Activated gamma-delta T cell treated with anti-CD3 and anti-CD28 coated beads, Interleukin-2, amount 50 U/mL, for 16 hours (primary cell): ENCODE results near the gene DNM3.

Source experiments
- DNase-seq: peaks from one replicate; pipeline ENCODE4 v3.0.0-alpha.2; 2020; ENCODE audit warnings: low read depth

The DNM3 gene

DNA sequence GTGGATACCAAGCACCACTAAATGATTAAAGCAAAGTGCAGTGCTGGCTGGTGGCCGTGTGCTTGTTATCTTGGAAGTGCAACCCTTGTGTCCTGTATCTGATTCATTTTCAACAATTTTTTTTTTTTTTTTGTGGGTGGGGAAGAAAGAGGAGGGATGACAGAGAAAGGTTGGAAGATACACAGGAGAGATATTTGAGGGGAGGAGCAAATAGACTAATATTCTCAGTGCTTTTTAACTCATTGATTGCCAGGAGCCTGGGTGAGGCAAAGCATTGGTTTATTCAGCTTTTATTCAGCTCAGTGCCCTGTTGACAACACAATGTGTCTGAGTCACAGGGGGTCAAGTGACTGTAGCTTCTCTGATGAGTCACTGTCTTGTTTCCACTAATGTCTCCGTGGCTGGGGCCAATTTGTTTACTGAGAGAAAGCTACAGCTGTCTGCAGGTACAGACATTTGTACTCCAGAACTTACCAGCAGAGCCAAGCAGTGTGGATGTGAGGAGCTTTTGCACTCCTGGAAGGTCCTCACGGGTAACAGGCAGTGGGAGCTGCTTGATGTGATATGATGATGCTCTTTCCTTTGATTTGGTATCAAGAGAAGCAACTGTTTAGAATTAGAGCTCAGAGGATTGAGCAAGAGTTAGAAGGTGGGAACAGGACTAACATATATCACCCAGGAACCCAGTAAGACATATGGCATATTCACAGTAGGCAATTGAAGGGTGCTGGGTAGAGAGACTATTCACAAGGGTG lies 23.6 kb upstream of the DNM3 start:
- DNase-seq, result peak; percentile 4

DNA sequence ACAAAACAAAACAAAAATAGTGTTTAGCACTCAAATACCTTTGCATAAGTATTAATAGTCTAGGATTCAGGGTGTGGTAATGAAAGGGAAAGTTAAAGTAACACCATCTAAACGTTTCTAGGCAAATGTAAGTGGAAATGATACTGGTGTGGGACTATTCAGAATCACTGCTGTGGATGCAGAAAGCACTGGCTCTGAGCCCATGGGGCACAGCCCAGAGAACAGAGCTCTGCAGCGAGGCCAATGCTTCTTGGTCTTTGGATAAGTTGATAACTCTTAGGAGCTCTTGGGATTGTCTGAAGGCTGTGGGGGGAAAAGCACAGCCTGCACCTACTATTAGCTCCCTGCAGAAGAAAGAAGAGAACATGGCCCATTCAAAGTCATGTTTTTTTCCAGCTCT lies 21.4 kb upstream of the DNM3 start:
- DNase-seq, result no peak

DNA sequence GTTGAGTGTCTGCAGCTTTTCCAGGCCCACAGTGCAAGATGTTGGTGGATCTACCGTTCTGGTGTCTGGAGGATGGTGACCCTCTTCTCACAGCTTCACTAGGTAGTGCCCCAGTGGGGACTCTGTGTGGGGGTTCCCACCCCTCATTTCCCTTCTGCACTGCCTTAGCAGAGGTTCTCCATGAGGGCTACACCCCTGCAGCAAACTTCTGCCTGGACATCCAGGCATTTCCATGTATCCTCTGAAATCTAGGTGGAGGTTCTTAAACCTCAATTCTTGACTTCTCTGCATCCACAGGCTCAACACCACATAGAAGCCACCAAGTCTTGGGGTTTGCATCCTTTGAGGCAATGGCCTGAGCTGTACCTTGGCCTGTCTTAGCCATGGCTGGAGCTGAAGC lies 14.3 kb upstream of the DNM3 start:
- no peak for DNase-seq

- no peak for DNase-seq
These were observed 12.5 kb upstream of the DNM3 start for GRCh38 chr1:171828794-171829193.

DNA sequence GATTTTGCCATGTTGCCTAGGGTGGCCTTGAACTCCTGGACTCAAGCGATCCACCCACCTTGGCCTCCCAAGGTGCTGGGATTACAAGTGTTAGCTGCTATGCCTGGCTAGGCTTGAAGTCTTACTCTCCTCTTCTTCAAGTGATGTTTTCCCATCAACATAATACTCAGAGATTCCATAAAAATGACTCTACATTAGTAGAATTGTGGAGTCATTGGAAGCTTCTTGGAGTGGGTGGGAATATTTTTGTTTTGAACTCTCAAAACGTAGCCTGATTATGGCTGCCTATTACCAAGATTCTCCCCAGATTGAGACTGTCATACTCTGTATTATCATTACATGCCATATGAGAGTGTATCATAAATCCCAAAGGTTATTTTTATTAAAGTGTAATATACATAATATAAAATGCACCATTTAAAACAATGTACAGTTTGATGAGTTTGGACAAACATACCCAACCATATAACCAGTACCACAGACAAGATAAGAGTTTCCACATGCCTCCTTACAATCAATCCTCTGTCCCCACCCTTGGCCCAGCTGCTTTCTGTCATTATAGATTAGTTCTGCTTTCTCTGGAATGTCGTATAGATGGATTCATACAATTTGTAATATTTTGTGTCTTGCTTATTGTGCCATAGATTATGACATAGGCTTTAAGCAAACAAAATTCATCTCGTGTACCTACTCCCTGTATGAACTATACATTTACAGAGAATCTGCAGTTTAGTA lies 8.0 kb upstream of the DNM3 start:
- no peak for DNase-seq

DNA sequence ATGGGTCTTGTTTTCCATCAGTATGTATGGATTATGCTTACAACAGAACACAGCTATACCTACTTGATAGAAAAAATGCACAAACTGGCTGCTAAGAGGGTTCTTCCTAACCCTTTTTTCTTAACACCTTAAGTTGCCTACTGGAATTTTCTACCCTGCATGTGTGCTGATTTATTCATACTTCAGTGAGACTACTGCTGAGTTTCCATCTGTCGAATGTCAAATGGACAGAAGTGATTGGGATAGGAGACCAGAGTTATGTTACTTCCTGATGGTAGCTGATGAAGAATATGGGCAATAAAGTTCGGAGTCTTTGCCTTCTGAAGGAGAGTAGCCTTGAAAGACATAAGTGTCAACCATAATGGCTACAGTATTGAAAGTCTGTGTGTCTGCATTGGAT lies 6.5 kb upstream of the DNM3 start:
- no peak for DNase-seq

GRCh38 chr1:171835891-171836290 lies 5.4 kb upstream of the DNM3 start:
- DNase-seq, result no peak

GRCh38 chr1:171841931-171842761 lies 848 bp downstream of the DNM3 start:
- no peak for DNase-seq

- DNase-seq, result no peak
These were observed 3.1 kb downstream of the DNM3 start for GRCh38 chr1:171844381-171844780.

DNA sequence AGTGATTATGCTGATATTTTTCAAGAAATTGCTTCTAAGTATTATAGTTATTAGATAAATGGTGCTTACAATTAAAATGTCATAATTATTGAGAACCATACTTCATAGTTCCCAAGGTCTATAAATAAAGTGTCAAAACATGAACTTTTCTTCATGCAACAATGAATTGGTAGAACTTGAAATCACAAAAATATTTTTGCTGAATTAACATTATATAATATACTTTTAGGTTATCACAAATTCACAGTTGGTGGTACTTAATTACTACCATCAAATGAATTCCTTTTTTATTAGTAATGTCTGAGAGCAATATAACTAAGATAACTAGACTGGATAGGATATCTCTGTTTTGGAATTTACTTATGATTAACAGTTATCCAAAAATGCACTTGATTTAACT lies 4.7 kb downstream of the DNM3 start:
- DNase-seq, result no peak

GRCh38 chr1:171849245-171849898 lies 8.1 kb downstream of the DNM3 start:
- DNase-seq, result no peak

DNA sequence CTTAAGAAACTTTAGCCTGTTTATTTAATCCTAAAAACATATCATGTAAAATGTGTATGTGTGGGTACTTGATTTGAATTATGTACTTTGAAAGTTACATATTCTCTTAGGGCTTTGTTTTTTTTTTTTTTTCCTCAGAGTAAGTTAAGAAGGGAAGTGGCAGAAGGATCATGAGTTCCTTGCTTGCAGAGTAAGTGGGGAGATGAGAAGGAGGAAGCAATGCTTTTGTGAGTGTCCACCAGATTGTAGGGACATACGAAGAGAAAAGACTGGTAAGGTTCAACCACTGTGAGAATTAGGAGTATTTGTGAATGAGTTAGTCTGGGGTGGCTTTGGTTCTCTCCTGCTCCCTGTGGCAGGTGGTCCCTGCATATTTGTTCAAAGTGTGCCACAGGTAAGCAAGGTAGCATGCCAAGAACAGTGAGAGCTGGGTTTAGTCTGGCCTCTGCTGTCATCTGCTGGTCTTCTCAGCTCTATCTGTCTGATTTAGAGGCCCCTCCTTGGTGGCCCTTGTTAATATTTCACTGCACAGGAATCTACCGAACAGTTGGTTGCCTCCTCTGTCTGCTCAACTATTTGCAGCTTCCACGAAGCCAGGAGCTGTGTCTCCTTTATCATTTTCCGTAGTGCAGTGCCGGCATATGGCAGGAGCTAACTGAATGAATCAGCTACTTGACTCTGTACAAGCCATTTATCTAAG lies 9.5 kb downstream of the DNM3 start:
- no peak for DNase-seq

DNA sequence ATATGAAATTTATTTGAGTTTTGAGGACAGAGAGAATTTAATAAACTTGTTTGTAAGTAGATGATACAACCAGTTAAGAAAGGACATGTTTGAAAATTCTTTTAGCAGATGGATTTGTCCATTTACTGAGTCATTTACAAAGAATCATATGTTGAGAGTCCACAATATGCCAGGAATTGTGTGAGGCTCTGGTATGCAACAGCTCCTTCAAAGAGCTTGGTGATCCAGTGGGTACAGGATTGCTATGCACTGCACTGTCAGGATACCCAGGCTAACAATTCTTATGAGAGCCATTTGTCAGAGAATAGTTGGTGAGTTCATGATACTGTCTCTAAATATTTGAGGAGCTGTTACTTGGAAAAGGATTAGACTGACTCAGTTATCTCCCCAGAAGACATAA lies 11.0 kb downstream of the DNM3 start:
- no peak for DNase-seq

GRCh38 chr1:171855381-171855780 lies 14.1 kb downstream of the DNM3 start:
- no peak for DNase-seq

GRCh38 chr1:171858696-171859095 lies 17.4 kb downstream of the DNM3 start:
- DNase-seq, result no peak

GRCh38 chr1:171860696-171861095 lies 19.4 kb downstream of the DNM3 start:
- no peak for DNase-seq

DNA sequence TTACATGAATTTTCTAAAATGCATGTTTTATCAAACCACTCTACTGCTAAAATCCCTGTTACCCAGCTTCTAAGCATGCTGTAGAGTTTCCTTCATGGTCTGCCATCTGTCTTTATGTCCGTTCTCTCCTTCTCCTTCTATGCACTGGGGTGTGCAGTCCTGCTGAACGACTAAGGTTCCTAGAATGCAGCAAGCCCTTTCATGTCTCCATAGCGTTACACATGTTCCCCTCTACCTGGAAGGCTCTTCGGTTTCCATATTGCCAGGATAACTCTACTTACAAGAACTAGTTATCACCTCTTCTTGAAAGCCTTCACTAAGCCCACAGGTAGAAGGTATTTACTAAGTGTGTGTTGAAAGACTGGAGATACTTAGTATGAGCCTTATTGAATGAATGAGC lies 22.2 kb downstream of the DNM3 start:
- no peak for DNase-seq

DNA sequence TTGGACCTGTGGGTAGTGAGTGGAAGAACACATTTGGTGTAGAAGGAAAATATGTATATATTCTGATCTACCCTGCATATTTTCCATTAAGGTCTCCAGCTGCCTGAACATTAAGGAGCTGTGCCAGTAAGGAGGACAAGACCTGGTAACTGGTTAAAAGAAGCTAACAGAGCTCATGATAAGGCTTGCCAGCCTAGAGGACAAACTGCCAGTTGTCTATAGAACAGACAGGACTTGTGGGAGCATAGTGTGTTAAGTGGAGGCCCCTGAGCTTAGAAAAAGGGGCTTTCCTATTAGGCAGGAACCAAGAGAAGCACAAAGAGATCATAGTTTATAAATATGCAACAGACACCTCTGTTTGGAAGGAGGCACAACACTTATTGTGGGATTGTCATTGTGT lies 23.0 kb downstream of the DNM3 start:
- no peak for DNase-seq

DNA sequence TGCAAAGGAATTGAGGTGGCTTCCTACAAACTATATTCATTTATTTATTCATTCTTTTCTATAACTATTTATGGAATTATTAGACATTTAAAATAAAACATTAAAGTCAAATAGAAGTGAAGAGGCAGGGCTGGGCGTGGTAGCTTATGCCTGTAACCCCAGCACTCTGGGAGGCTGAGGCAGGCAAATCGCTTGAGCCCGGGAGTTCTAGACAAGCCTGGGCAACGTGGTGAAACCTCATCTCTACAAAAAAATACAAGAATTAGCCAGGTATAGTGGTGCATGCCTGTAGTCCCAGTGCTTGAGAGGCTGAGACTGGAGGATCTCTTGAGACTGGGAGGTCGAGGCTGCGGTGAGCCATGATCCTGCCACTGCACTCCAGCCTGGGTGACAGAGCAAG lies 23.8 kb downstream of the DNM3 start:
- DNase-seq, result no peak

DNA sequence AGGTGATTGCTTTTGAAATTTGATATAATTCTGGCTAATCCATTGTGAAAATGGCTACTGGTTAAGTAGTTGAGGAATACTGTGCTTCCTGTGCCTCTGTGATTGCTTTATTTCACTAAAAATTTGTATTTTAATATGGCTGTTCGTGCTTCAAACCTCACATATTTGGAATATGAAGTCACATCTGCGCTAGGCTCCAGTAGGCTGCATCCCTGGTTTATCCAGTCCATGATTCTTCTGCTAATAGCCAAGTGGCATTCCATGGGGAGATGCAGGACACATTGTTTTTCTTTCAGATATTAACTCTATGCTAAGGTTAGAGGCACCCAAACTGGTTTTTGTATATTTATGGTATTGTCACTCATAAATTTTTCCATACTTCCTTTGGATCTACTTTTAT lies 25.9 kb downstream of the DNM3 start:
- no peak for DNase-seq

GRCh38 chr1:171868217-171868803 lies 27.0 kb downstream of the DNM3 start:
- DNase-seq, result no peak
